ENCODE data around the gene LIPN. TPM values are rescaled to one million over a fixed set of nuclear protein-coding genes. Genes with fewer than 3 reads are reported as not detected.
"Not testable (repeated sequence)": the region's sequence is repeated elsewhere in the genome, so short reads cannot be mapped to it uniquely, and the experiment has no call there.

Gene LIPN
- total RNA-seq, 3 donors from 2014 or later = not detected

DNA sequence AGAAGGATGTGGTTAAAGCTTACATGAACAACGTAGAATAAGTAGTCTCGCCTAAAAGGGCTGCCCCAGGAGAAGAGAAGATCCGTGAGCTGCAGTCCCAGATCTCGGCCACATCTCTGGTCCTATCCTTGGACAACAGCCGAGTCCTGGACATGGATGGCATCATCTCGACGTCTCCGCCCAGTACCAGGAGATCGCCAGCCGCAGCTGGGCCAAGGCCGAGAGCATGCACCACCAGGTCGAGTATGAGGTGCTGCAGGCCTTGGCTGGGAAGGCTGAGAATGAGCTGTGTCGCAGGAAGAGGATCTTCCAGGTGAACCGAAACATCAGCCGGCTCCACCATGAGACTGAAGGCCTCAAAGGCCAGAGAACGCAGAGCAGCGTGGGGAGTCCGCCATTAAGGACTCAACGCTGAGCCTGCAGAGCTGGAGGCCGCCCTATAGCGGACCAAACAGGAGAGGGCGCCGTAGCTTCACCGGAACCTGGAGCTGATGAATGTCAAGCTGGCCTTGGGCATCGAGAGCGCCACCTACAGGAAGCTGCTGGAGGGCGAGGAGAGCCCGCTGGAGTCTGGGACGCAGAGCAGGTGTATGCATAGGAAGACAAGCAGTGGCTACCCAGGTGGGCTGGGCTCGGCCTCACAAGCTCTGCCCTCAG is 31.6 kb upstream of the LIPN start:
- intact Hi-C loops (cut with DNase I; ENCODE audit: low total_unique reads) = no loop called here
- H3K27ac ChIP-seq = no peak overlapping the region
- TF ChIP-seq POLR2AphosphoS5 (IDR thresholded peaks at IDR 0.05) (no peak), CTCF (IDR thresholded peaks at IDR 0.05) (no peak), POLR2A (IDR thresholded peaks at IDR 0.05) (no peak)
- no peaks in the 10 kb centered on the region for H3K27me3 ChIP-seq
- no peak overlapping the region for H3K4me3 ChIP-seq
- no peaks in the 10 kb centered on the region for H3K4me1 ChIP-seq
- DNase-seq (ENCODE audit: low spot score in 2 of 2) = no peak
- no peaks in the 10 kb centered on the region for H3K9me3 ChIP-seq
- H3K36me3 ChIP-seq = no peaks in the 10 kb centered on the region

- intact Hi-C loops (cut with DNase I; ENCODE audit: low total_unique reads) = no loop called here
- H3K4me1 ChIP-seq = no peaks in the 10 kb centered on the region
These were observed 29.0 kb upstream of the LIPN start for GRCh38 chr10:88730864-88731263.

DNA sequence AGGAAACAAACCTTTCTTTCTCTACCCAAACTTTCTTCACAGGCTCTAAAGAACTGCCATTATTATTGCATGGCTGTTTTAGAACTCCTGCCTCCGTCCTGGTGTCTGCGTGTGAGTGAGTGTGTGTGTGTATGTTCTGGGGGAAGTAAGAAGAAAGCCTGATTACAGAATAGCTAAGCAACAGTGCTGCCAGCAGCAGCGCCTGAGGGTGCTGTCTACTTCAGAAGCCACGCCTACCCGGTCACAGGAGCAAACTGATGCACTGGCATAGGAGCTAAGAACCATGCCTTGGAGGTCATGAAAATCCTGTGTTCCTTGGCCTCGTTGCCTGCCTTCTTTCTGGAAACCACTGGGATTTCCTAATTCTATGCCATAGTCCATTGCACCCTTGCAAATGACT is 28.5 kb upstream of the LIPN start:
- Histone ChIP-seq H3K27ac (peak overlapping the region in 1 of 2 donors; percentile 13), H3K27me3 (no peaks in the 10 kb centered on the region), H3K4me3 (no peak overlapping the region), H3K36me3 (no peaks in the 10 kb centered on the region), H3K9me3 (no peaks in the 10 kb centered on the region), H3K4me1 (no peaks in the 10 kb centered on the region)
- intact Hi-C loops (cut with DNase I; ENCODE audit: low total_unique reads) = no loop called here
- no peak for DNase-seq (ENCODE audit: low spot score in 2 of 2)
- TF ChIP-seq POLR2AphosphoS5 (IDR thresholded peaks at IDR 0.05) = no peak
- TF ChIP-seq POLR2A (IDR thresholded peaks at IDR 0.05) = no peak
- TF ChIP-seq CTCF (IDR thresholded peaks at IDR 0.05) = no peak

More at GRCh38 chr10:88730864-88731263, 29.0 kb upstream of the LIPN start:
- no peak for DNase-seq (ENCODE audit: low spot score in 2 of 2)
- TF ChIP-seq CTCF (IDR thresholded peaks at IDR 0.05) (no peak), POLR2AphosphoS5 (IDR thresholded peaks at IDR 0.05) (no peak), POLR2A (IDR thresholded peaks at IDR 0.05) (no peak)
- peak overlapping the region in 1 of 2 donors; percentile 13 for H3K27ac ChIP-seq
- no peaks in the 10 kb centered on the region for H3K9me3 ChIP-seq
- no peaks in the 10 kb centered on the region for H3K27me3 ChIP-seq
- H3K4me3 ChIP-seq = no peak overlapping the region
- no peaks in the 10 kb centered on the region for H3K36me3 ChIP-seq

DNA sequence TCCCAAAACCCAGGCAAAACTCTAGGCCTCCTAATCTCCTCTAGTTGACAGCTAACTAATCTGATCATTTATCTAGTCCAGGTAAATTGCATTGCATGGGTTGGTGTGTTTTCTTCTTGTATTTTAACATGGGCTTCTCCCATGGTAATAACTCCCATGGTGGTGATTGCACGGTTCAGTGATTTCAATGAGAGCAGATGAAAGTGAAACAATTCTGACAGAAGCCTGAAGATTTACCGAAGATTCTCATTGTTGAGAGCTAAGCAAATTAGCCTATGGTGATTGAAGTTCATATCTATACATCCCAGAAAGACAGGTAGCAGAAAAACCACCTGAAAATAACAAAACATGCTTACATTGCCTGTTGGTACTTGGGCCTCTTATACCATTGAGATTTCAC is 26.6 kb upstream of the LIPN start:
- Histone ChIP-seq H3K4me3 (no peak overlapping the region), H3K4me1 (no peaks in the 10 kb centered on the region), H3K27ac (no peak overlapping the region), H3K9me3 (no peaks in the 10 kb centered on the region), H3K36me3 (no peaks in the 10 kb centered on the region), H3K27me3 (no peaks in the 10 kb centered on the region)
- no peak for TF ChIP-seq POLR2AphosphoS5 (IDR thresholded peaks at IDR 0.05)
- no peak for TF ChIP-seq CTCF (IDR thresholded peaks at IDR 0.05)
- TF ChIP-seq POLR2A (IDR thresholded peaks at IDR 0.05) = no peak
- DNase-seq (ENCODE audit: low spot score in 2 of 2) = no peak
- intact Hi-C loops (cut with DNase I; ENCODE audit: low total_unique reads) = no loop called here

GRCh38 chr10:88735661-88736060 is 24.2 kb upstream of the LIPN start:
- no peaks in the 10 kb centered on the region for H3K9me3 ChIP-seq
- no peak overlapping the region for H3K4me3 ChIP-seq
- H3K27me3 ChIP-seq = no peaks in the 10 kb centered on the region
- no peak for DNase-seq (ENCODE audit: low spot score in 2 of 2)
- no peaks in the 10 kb centered on the region for H3K4me1 ChIP-seq
- TF ChIP-seq CTCF (IDR thresholded peaks at IDR 0.05) (no peak), POLR2A (IDR thresholded peaks at IDR 0.05) (no peak), POLR2AphosphoS5 (IDR thresholded peaks at IDR 0.05) (no peak)
- H3K36me3 ChIP-seq = no peaks in the 10 kb centered on the region
- no peak overlapping the region for H3K27ac ChIP-seq
- intact Hi-C loops (cut with DNase I; ENCODE audit: low total_unique reads) = no loop called here

DNA sequence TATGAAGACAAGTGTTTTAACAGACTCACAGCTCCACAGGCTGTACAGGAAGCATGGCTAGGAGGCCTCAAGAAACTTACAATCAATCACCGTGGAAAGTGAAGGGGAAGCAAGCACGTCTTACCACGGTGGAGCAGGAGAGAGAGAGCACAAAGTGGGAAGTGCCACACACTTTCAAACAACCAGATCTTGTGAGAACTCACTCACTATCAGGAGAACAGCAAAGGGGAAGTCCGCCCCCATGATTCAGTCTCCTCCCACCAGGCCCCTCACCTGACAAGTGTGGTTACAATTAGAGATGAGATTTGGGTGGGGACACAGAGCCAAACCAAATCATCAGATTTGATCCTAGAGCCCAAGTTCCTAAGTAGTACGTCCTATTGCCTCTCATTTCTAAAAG is 17.9 kb upstream of the LIPN start:
- not testable (repeated sequence) for H3K9me3 ChIP-seq; DNase-seq (ENCODE audit: low spot score in 2 of 2); H3K27ac ChIP-seq; H3K36me3 ChIP-seq; H3K4me3 ChIP-seq; H3K27me3 ChIP-seq; H3K4me1 ChIP-seq
- intact Hi-C loops (cut with DNase I; ENCODE audit: low total_unique reads) = loop anchor here (10.0 kb wide), 1 partner anchor 1817 kb away; no protein-coding TSS in a partner anchor

Measured in breast epithelium (tissue), 4 donors.